ENCODE measurements around the gene TTC28. TPM values are rescaled to one million over a fixed set of nuclear protein-coding genes. Genes with fewer than 3 reads are reported as not detected.

The TTC28 gene
- total and polyA plus RNA-seq, 2 donors (not counting 3 experiments of a cell fraction or from before 2014, with no cell fraction given), result 16.5 to 51.1 TPM

- dilution Hi-C loops (cut with MboI; ENCODE audit: extremely low pct_ligation_motif_present, low sequenced_read_pairs), result no loop called here
- Histone ChIP-seq H3K27me3 (ENCODE audit: control insufficient read depth in 2 of 2, insufficient read depth in 2 of 2, low read length in 2 of 2) (no peaks in the 10 kb centered on the region), H3K9me1 (replicated peaks; ENCODE audit: control insufficient read depth, extremely low read depth, insufficient read depth, low read length) (no peaks in the 10 kb centered on the region), H3K4me2 (ENCODE audit: insufficient read depth, low read length) (no peak overlapping the region), H3K79me2 (ENCODE audit: control insufficient read depth, insufficient read depth, low read length) (no peaks in the 10 kb centered on the region), H3K4me1 (ENCODE audit: control insufficient read depth, extremely low read depth, insufficient read depth, low read length) (no peaks in the 10 kb centered on the region), H3K36me3 (ENCODE audit: control insufficient read depth in 2 of 2, extremely low read depth in 1 of 2, insufficient read depth in 2 of 2, low read length in 2 of 2) (peaks cover 0 to 4% of the 10 kb centered on the region in 2 experiments), H2AFZ (ENCODE audit: low read depth, low read length) (no peak overlapping the region), H3K9ac (replicated peaks; ENCODE audit: extremely low read depth, insufficient read depth, low read length) (no peak overlapping the region), H4K20me1 (replicated peaks; ENCODE audit: control insufficient read depth, extremely low read depth, insufficient read depth, low read length) (no peaks in the 10 kb centered on the region), H3K9me3 (replicated peaks; ENCODE audit: control insufficient read depth, insufficient read depth, low read length) (no peaks in the 10 kb centered on the region), H3K4me3 (replicated peaks in 1 of 3; ENCODE audit: insufficient read depth in 1 of 3, low read depth in 1 of 3, low read length in 3 of 3) (no peak overlapping the region), H3K27ac (ENCODE audit: insufficient read depth, low read depth, low read length) (no peak overlapping the region)
- DNase-seq (ENCODE audit: low read depth, low spot score) (no peak), FAIRE-seq (no peak)
- intact Hi-C loops (cut with micrococcal nuclease), result no loop called here
- POLR2A ChIA-PET, result no interaction called here
- CTCF ChIA-PET, result no interaction called here
- BruUV-seq (replicated peaks), result no TSS peak
- no peak for TF ChIP-seq POLR2A (IDR thresholded peaks at IDR 0.05; ENCODE audit: low read depth, low read length)
These were observed 38.4 kb upstream of the TTC28 start for GRCh38 chr22:28718044-28718443.

GRCh38 chr22:28716686-28717085, 37.0 kb upstream of the TTC28 start:
- no peaks in the 10 kb centered on the region for H3K9me1 ChIP-seq (replicated peaks; ENCODE audit: control insufficient read depth, extremely low read depth, insufficient read depth, low read length)
- POLR2A ChIA-PET, result no interaction called here
- CTCF ChIA-PET, result no interaction called here

More at GRCh38 chr22:28716686-28717085, 37.0 kb upstream of the TTC28 start:
- H2AFZ ChIP-seq (ENCODE audit: low read depth, low read length), result no peak overlapping the region
- DNase-seq (ENCODE audit: low read depth, low spot score), result no peak
- H3K9me3 ChIP-seq (replicated peaks; ENCODE audit: control insufficient read depth, insufficient read depth, low read length), result no peaks in the 10 kb centered on the region
- no peaks in the 10 kb centered on the region for H4K20me1 ChIP-seq (replicated peaks; ENCODE audit: control insufficient read depth, extremely low read depth, insufficient read depth, low read length)
- dilution Hi-C loops (cut with MboI; ENCODE audit: extremely low pct_ligation_motif_present, low sequenced_read_pairs) (no loop called here), intact Hi-C loops (cut with micrococcal nuclease) (no loop called here)
- no peak for TF ChIP-seq POLR2AphosphoS5 (IDR thresholded peaks at IDR 0.05; ENCODE audit: insufficient read depth, low read depth, low read length)
- no peak for TF ChIP-seq EZH2 (IDR thresholded peaks at IDR 0.05; ENCODE audit: borderline replicate concordance, low read depth, low read length, severe bottlenecking)
- no peak for TF ChIP-seq CTCF (IDR thresholded peaks at IDR 0.05; ENCODE audit: extremely low read depth in 1 of 2, insufficient read depth in 1 of 2, low read depth in 1 of 2, low read length in 2 of 2)
- TF ChIP-seq POLR2A (IDR thresholded peaks at IDR 0.05; ENCODE audit: low read depth, low read length), result no peak
- TF ChIP-seq GATA2 (IDR thresholded peaks at IDR 0.05; ENCODE audit: insufficient read depth, insufficient read length, low read depth, low read length), result no peak
- no peak for TF ChIP-seq MYC (IDR thresholded peaks at IDR 0.05; ENCODE audit: low read depth, low read length)
- TF ChIP-seq MAX (IDR thresholded peaks at IDR 0.05; ENCODE audit: insufficient read depth, insufficient read length), result no peak
- TF ChIP-seq FOS (IDR thresholded peaks at IDR 0.05; ENCODE audit: borderline replicate concordance, insufficient read depth, low read length), result no peak
- TF ChIP-seq JUN (IDR thresholded peaks at IDR 0.05; ENCODE audit: borderline replicate concordance, insufficient read depth, insufficient read length, low read depth), result no peak
- no peak for FAIRE-seq
- H3K27me3 ChIP-seq (ENCODE audit: control insufficient read depth in 2 of 2, insufficient read depth in 2 of 2, low read length in 2 of 2), result no peaks in the 10 kb centered on the region
- H3K4me3 ChIP-seq (replicated peaks in 1 of 3; ENCODE audit: insufficient read depth in 1 of 3, low read depth in 1 of 3, low read length in 3 of 3), result no peak overlapping the region
- peaks cover 0 to 4% of the 10 kb centered on the region in 2 experiments for H3K36me3 ChIP-seq (ENCODE audit: control insufficient read depth in 2 of 2, extremely low read depth in 1 of 2, insufficient read depth in 2 of 2, low read length in 2 of 2)
- peaks cover 12% of the 10 kb centered on the region for H3K4me1 ChIP-seq (ENCODE audit: control insufficient read depth, extremely low read depth, insufficient read depth, low read length)
- H3K9ac ChIP-seq (replicated peaks; ENCODE audit: extremely low read depth, insufficient read depth, low read length), result no peak overlapping the region
- BruUV-seq (replicated peaks), result no TSS peak
- no peak overlapping the region for H3K27ac ChIP-seq (ENCODE audit: insufficient read depth, low read depth, low read length)
- no peak overlapping the region for H3K4me2 ChIP-seq (ENCODE audit: insufficient read depth, low read length)
- H3K79me2 ChIP-seq (ENCODE audit: control insufficient read depth, insufficient read depth, low read length), result no peaks in the 10 kb centered on the region

All from endothelial cell of umbilical vein (primary cell).